ENCODE measurements around the gene ABCA12. TPM values are rescaled to one million over a fixed set of nuclear protein-coding genes. Genes with fewer than 3 reads are reported as not detected.
A peak's percentile ranks its signal among the peaks of the same experiment; 100 is the strongest.

Gene ABCA12
- total RNA-seq, 1 donor from 2014 or later = 0.17 TPM

DNA sequence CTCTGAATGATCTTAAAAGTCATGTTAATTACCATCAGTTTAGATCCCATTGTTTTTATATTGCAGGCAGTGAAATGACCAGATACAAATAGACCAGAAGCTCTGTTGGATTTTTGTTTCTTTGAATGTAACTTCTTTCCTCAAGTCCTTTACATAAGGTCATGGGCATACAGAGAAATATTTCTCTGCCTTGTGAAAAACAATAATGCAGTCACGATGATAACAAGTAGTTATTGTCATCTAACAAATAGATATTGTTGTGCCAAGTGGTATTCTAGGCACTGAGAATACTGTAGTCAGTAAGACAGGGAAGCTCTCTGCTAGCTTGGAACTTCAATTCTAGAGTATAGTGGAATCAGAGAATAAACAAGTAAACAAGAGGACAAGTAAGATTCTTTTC, 234.2 kb downstream of the ABCA12 start:
- Mint-ChIP-seq H3K27me3 (ENCODE audit: insufficient read depth, low read depth) (no peaks in the 10 kb centered on the region), H3K36me3 (no peaks in the 10 kb centered on the region), H3K4me3 (no peak overlapping the region), H3K4me1 (peaks cover 18% of the 10 kb centered on the region), H3K27ac (no peak overlapping the region), H3K9me3 (peaks cover 4% of the 10 kb centered on the region)
- H3K4me2 ChIP-seq = no peak overlapping the region
- DNase-seq (ENCODE audit: low spot score) = no peak
- no peak overlapping the region for H3K9ac ChIP-seq
- no peak overlapping the region for H2AFZ ChIP-seq (replicated peaks)
- peaks cover 21% of the 10 kb centered on the region for H3K4me1 ChIP-seq
- no peaks in the 10 kb centered on the region for H3K9me3 ChIP-seq (ENCODE audit: low read depth)
- H3K27ac ChIP-seq = no peak overlapping the region
- H3K4me3 ChIP-seq = no peak overlapping the region
- H3K27me3 ChIP-seq = no peaks in the 10 kb centered on the region
- no peaks in the 10 kb centered on the region for H3F3A ChIP-seq (ENCODE audit: low read depth)
- H4K20me1 ChIP-seq (ENCODE audit: low read depth) = no peaks in the 10 kb centered on the region
- H3K79me2 ChIP-seq (ENCODE audit: low read depth) = no peaks in the 10 kb centered on the region
- no peaks in the 10 kb centered on the region for H3K36me3 ChIP-seq
- TF ChIP-seq EZH2 (IDR thresholded peaks at IDR 0.05) (no peak), EZH2phosphoT487 (IDR thresholded peaks at IDR 0.05) (no peak)
- TF ChIP-seq, protein P1, sequence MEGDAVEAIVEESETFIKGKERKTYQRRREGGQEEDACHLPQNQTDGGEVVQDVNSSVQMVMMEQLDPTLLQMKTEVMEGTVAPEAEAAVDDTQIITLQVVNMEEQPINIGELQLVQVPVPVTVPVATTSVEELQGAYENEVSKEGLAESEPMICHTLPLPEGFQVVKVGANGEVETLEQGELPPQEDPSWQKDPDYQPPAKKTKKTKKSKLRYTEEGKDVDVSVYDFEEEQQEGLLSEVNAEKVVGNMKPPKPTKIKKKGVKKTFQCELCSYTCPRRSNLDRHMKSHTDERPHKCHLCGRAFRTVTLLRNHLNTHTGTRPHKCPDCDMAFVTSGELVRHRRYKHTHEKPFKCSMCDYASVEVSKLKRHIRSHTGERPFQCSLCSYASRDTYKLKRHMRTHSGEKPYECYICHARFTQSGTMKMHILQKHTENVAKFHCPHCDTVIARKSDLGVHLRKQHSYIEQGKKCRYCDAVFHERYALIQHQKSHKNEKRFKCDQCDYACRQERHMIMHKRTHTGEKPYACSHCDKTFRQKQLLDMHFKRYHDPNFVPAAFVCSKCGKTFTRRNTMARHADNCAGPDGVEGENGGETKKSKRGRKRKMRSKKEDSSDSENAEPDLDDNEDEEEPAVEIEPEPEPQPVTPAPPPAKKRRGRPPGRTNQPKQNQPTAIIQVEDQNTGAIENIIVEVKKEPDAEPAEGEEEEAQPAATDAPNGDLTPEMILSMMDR (IDR thresholded peaks at IDR 0.05) = no peak

DNA sequence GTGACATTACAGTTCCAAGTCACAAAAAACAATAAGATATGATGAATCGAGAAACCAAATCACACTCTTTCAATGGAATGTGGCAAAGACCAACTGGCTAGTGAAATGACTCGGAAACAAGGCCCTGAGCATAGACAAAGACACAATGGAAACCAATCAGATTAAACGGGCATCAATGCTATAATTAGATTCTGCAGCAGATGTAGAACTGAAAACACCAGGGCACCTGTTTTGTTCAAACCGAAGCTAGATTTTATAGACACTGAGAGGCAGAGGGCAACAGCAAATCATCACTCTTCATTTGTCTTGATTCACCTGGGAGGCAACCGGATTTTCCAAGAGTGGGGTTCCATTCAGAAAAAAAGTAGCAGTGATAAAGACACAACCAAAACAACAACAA, 236.1 kb downstream of the ABCA12 start:
- Histone ChIP-seq H3K4me1 (peaks cover 21% of the 10 kb centered on the region), H3K4me3 (peak overlapping the region; percentile 10), H2AFZ (replicated peaks) (no peak overlapping the region), H3K27me3 (no peaks in the 10 kb centered on the region), H3K4me2 (peak overlapping the region; percentile 64), H3K9ac (no peak overlapping the region), H3K9me3 (ENCODE audit: low read depth) (no peaks in the 10 kb centered on the region), H3F3A (ENCODE audit: low read depth) (no peaks in the 10 kb centered on the region), H3K79me2 (ENCODE audit: low read depth) (no peaks in the 10 kb centered on the region), H3K27ac (peak overlapping the region; percentile 57), H3K36me3 (no peaks in the 10 kb centered on the region), H4K20me1 (ENCODE audit: low read depth) (no peaks in the 10 kb centered on the region)
- Mint-ChIP-seq H3K9me3 (peaks cover 4% of the 10 kb centered on the region), H3K4me1 (peaks cover 18% of the 10 kb centered on the region), H3K36me3 (no peaks in the 10 kb centered on the region), H3K4me3 (no peak overlapping the region), H3K27me3 (ENCODE audit: insufficient read depth, low read depth) (no peaks in the 10 kb centered on the region), H3K27ac (peak overlapping the region; percentile 51)
- TF ChIP-seq, protein P1 (IDR thresholded peaks at IDR 0.05) = no peak
- TF ChIP-seq EZH2 (IDR thresholded peaks at IDR 0.05) = no peak
- peak; percentile 29 for TF ChIP-seq EZH2phosphoT487 (IDR thresholded peaks at IDR 0.05)
- peak; percentile 80 for DNase-seq (ENCODE audit: low spot score)

DNA sequence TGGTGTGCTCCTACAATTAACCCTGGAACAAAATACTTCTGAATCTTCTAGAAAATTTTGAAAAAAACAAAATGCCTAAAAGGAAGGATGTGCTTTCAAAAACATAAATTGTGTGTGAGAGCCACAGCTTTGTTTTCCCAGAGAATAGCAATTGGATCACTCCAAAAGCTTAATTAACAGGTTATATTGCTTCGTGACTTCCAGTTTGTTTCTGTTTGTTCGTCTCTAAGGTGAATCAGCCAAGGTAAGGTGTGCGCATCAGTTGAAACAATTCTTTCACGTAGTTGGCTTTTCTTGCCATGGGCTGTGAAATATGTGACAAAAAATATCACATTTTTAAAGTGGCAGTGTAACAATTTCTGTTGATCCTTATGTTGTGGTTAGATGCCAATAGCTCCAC, 238.7 kb downstream of the ABCA12 start:
- H3K4me1 Mint-ChIP-seq = peaks cover 18% of the 10 kb centered on the region
- Histone ChIP-seq H4K20me1 (ENCODE audit: low read depth) (no peaks in the 10 kb centered on the region), H3F3A (ENCODE audit: low read depth) (no peaks in the 10 kb centered on the region), H3K27ac (no peak overlapping the region), H3K9me3 (ENCODE audit: low read depth) (no peaks in the 10 kb centered on the region), H3K4me2 (no peak overlapping the region), H3K27me3 (no peaks in the 10 kb centered on the region), H2AFZ (replicated peaks) (no peak overlapping the region), H3K4me1 (peaks cover 21% of the 10 kb centered on the region), H3K9ac (no peak overlapping the region), H3K79me2 (ENCODE audit: low read depth) (no peaks in the 10 kb centered on the region), H3K4me3 (no peak overlapping the region), H3K36me3 (no peaks in the 10 kb centered on the region)
- H3K9me3 Mint-ChIP-seq = peaks cover under 1% of the 10 kb centered on the region
- H3K4me3 Mint-ChIP-seq = no peak overlapping the region
- no peak for DNase-seq (ENCODE audit: low spot score)
- peaks cover 2% of the 10 kb centered on the region for H3K27me3 Mint-ChIP-seq (ENCODE audit: insufficient read depth, low read depth)
- no peaks in the 10 kb centered on the region for H3K36me3 Mint-ChIP-seq
- no peak overlapping the region for H3K27ac Mint-ChIP-seq
- TF ChIP-seq EZH2 (IDR thresholded peaks at IDR 0.05) = no peak
- TF ChIP-seq, protein P1 (IDR thresholded peaks at IDR 0.05) = no peak
- no peak for TF ChIP-seq EZH2phosphoT487 (IDR thresholded peaks at IDR 0.05)
